ENCODE results near the gene TCP10L.

- TF ChIP-seq, protein P1, sequence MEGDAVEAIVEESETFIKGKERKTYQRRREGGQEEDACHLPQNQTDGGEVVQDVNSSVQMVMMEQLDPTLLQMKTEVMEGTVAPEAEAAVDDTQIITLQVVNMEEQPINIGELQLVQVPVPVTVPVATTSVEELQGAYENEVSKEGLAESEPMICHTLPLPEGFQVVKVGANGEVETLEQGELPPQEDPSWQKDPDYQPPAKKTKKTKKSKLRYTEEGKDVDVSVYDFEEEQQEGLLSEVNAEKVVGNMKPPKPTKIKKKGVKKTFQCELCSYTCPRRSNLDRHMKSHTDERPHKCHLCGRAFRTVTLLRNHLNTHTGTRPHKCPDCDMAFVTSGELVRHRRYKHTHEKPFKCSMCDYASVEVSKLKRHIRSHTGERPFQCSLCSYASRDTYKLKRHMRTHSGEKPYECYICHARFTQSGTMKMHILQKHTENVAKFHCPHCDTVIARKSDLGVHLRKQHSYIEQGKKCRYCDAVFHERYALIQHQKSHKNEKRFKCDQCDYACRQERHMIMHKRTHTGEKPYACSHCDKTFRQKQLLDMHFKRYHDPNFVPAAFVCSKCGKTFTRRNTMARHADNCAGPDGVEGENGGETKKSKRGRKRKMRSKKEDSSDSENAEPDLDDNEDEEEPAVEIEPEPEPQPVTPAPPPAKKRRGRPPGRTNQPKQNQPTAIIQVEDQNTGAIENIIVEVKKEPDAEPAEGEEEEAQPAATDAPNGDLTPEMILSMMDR (conservative IDR thresholded peaks at IDR 0.05 in 1 of 2, IDR thresholded peaks at IDR 0.05 in 1 of 2; ENCODE audit: extremely low read depth in 1 of 2, insufficient read depth in 1 of 2, low read depth in 1 of 2, low read length in 2 of 2), result no peak
- no peak for TF ChIP-seq EZH2 (IDR thresholded peaks at IDR 0.05; ENCODE audit: borderline replicate concordance, low read length)
These were observed 11.9 kb upstream of the TCP10L start for GRCh38 chr21:32597205-32597604.
